H9 (cell line): ENCODE data around the gene PARD3. TPM values are rescaled to one million over a fixed set of nuclear protein-coding genes. Genes with fewer than 3 reads are reported as not detected.

Source experiments
- DNase-seq: peaks from one replicate; pipeline ENCODE4 v3.0.0-alpha.2; 2017
- H2AFZ ChIP-seq: one replicate; pipeline ENCODE4 v1.6.1; 2013; ENCODE audit warnings: mild to moderate bottlenecking, low read length, control low read depth, moderate library complexity
- H2AK5ac ChIP-seq: 2 replicates; pipeline ENCODE4 v1.6.1; 2013; ENCODE audit warnings: low read length, control low read depth, mixed read lengths; ENCODE audit not compliant: insufficient read length
- H2BK120ac ChIP-seq: one replicate; pipeline ENCODE4 v1.6.1; 2013; ENCODE audit warnings: low read depth, mild to moderate bottlenecking, low read length, control low read depth, inconsistent platforms; ENCODE audit not compliant: poor library complexity, severe bottlenecking
- H2BK12ac ChIP-seq: 2 replicates; pipeline ENCODE4 v1.6.1; 2013; ENCODE audit warnings: low read length, control low read depth, mixed read lengths, low read depth; ENCODE audit not compliant: insufficient read length
- H2BK15ac ChIP-seq: 2 replicates; pipeline ENCODE4 v1.6.1; 2013; ENCODE audit warnings: low read depth, low read length, control low read depth
- H2BK20ac ChIP-seq: one replicate; pipeline ENCODE4 v1.6.1; 2013; ENCODE audit warnings: low read depth, mild to moderate bottlenecking, low read length, control low read depth, inconsistent platforms; ENCODE audit not compliant: poor library complexity, severe bottlenecking
- H2BK5ac ChIP-seq: 2 replicates; pipeline ENCODE4 v1.6.1; 2013; ENCODE audit warnings: low read length, control low read depth, mixed read lengths; ENCODE audit not compliant: insufficient read length
- H3K14ac ChIP-seq: 2 replicates; pipeline ENCODE4 v1.6.1; 2013; ENCODE audit warnings: low read length, control low read depth; ENCODE audit not compliant: insufficient read depth
- H3K18ac ChIP-seq: 2 replicates; pipeline ENCODE4 v1.6.1; 2013; ENCODE audit warnings: low read depth, mild to moderate bottlenecking, mixed read lengths, low read length, control low read depth; ENCODE audit not compliant: insufficient read length
- H3K23ac ChIP-seq: 2 replicates; pipeline ENCODE4 v1.6.1; 2013; ENCODE audit warnings: low read length, control low read depth, mixed read lengths, low read depth; ENCODE audit not compliant: insufficient read length
- H3K23me2 ChIP-seq: 2 replicates; pipeline ENCODE4 v1.6.1; 2013; ENCODE audit warnings: low read depth, mild to moderate bottlenecking, mixed read lengths, low read length, control low read depth; ENCODE audit not compliant: insufficient read length, poor library complexity, severe bottlenecking
- H3K27ac ChIP-seq: 2 replicates; pipeline ENCODE4 v1.5.1; 2013; ENCODE audit warnings: low read length, control low read depth, mixed read lengths, low read depth; ENCODE audit not compliant: insufficient read length
- H3K27me3 ChIP-seq: 2 replicates; pipeline ENCODE4 v1.6.1; 2013; ENCODE audit warnings: low read length, control low read depth, inconsistent platforms; ENCODE audit not compliant: insufficient read depth
- H3K4ac ChIP-seq: 2 replicates; pipeline ENCODE4 v1.6.1; 2013; ENCODE audit warnings: low read depth, mild to moderate bottlenecking, control low read depth, inconsistent platforms, low read length, moderate library complexity
- H3K4me1 ChIP-seq: 2 replicates; pipeline ENCODE4 v1.6.1; 2013; ENCODE audit warnings: low read length, control low read depth, inconsistent platforms; ENCODE audit not compliant: insufficient read depth
- H3K4me2 ChIP-seq: 2 replicates; pipeline ENCODE4 v1.6.1; 2013; ENCODE audit warnings: low read length, control low read depth, mixed read lengths; ENCODE audit not compliant: insufficient read length, insufficient read depth
- H3K56ac ChIP-seq: 2 replicates; pipeline ENCODE4 v1.6.1; 2013; ENCODE audit warnings: low read depth, mild to moderate bottlenecking, mixed read lengths, low read length, control low read depth; ENCODE audit not compliant: insufficient read length
- H3K79me1 ChIP-seq: 2 replicates; pipeline ENCODE4 v1.6.1; 2013; ENCODE audit warnings: low read depth, mild to moderate bottlenecking, moderate library complexity, low read length, control low read depth, inconsistent platforms; ENCODE audit not compliant: insufficient read depth, poor library complexity, severe bottlenecking
- H3K79me2 ChIP-seq: 2 replicates; pipeline ENCODE4 v1.6.1; 2013; ENCODE audit warnings: low read length, control low read depth, inconsistent platforms; ENCODE audit not compliant: insufficient read depth
- H3K9ac ChIP-seq: 2 replicates; pipeline ENCODE4 v1.6.1; 2013; ENCODE audit warnings: low read length, control low read depth, mixed read lengths; ENCODE audit not compliant: insufficient read length; ENCODE audit errors: extremely low read depth
- H3K9me3 ChIP-seq: one replicate; pipeline ENCODE4 v1.6.1; 2013; ENCODE audit warnings: low read depth, low read length, inconsistent platforms; ENCODE audit not compliant: control insufficient read depth
- H3T11ph ChIP-seq: one replicate; pipeline ENCODE4 v1.6.1; 2013; ENCODE audit warnings: mild to moderate bottlenecking, low read length, control low read depth, inconsistent platforms
- H4K20me1 ChIP-seq: one replicate; pipeline ENCODE4 v1.6.1; 2013; ENCODE audit not compliant: control insufficient read depth, insufficient read length, insufficient read depth
- H4K5ac ChIP-seq: 2 replicates; pipeline ENCODE4 v1.6.1; 2013; ENCODE audit warnings: low read depth, mild to moderate bottlenecking, mixed read lengths, low read length, control low read depth; ENCODE audit not compliant: insufficient read length
- H4K8ac ChIP-seq: replicated peaks from 2 replicates; pipeline ENCODE4 v1.6.1; 2013; ENCODE audit warnings: low read length, control low read depth, mixed read lengths, low read depth; ENCODE audit not compliant: insufficient read length
- H4K91ac ChIP-seq: 2 replicates; pipeline ENCODE4 v1.6.1; 2013; ENCODE audit warnings: low read depth, mild to moderate bottlenecking, moderate library complexity, mixed read lengths, low read length, control low read depth; ENCODE audit not compliant: insufficient read length
- H3K27ac Mint-ChIP-seq, 3 experiments: 2 replicates in 2 of 3; 3 replicates in 1 of 3; pipeline ENCODE4 v1.8.0; 2020 to 2021; ENCODE audit warnings: mixed read lengths in 3 of 3, mild to moderate bottlenecking in 1 of 3, moderate library complexity in 1 of 3
- H3K27me3 Mint-ChIP-seq: 2 replicates; pipeline ENCODE4 v1.8.0; 2021; ENCODE audit warnings: low read depth, mild to moderate bottlenecking, moderate library complexity, mixed read lengths
- H3K36me3 Mint-ChIP-seq, 3 experiments: 2 replicates in 2 of 3; 3 replicates in 1 of 3; pipeline ENCODE4 v1.8.0; 2020 to 2021; ENCODE audit warnings: low read depth in 3 of 3, mixed read lengths in 3 of 3; ENCODE audit not compliant: insufficient read depth in 1 of 3
- H3K4me1 Mint-ChIP-seq, 2 experiments: 2 replicates each; pipeline ENCODE4 v1.8.0; 2020; ENCODE audit warnings: mixed read lengths in 2 of 2
- H3K4me3 Mint-ChIP-seq, 2 experiments: 2 replicates in 1 of 2; 3 replicates in 1 of 2; pipeline ENCODE4 v1.8.0; 2020 to 2021; ENCODE audit warnings: mild to moderate bottlenecking in 2 of 2, mixed read lengths in 2 of 2, moderate library complexity in 1 of 2
- H3K9me3 Mint-ChIP-seq, 2 experiments: 2 replicates in 1 of 2; 3 replicates in 1 of 2; pipeline ENCODE4 v1.8.0; 2020; ENCODE audit warnings: mild to moderate bottlenecking in 2 of 2, mixed read lengths in 2 of 2, moderate library complexity in 1 of 2
- CTCF ChIP-seq: fragments of 200-600 bp; sonication (generic); conservative IDR thresholded peaks from 3 replicates; pipeline ENCODE4 v1.8.0; 2021; ENCODE audit warnings: antibody characterized with exemption, mild to moderate bottlenecking
- total RNA-seq: library from RNA; stranded (reverse); gene quantifications from 2 replicates; pipeline ENCODE4 v1.2.1, GENCODE V29; 2021

The PARD3 gene
- total RNA-seq, 1 experiment from 2014 or later: 44.7 TPM

- Mint-ChIP-seq H3K27ac (0 out of 7 replicates have a peak overlapping the region, but pooled peaks of 1 of the 3 experiments have one; percentile 8), H3K9me3 (no peaks in the 10 kb centered on the region), H3K4me1 (peaks cover 19 to 23% of the 10 kb centered on the region in 2 experiments), H3K36me3 (peaks cover 7 to 18% (median 7%) of the 10 kb centered on the region in 3 experiments; a peak in 5 of 7 replicates), H3K4me3 (no peak overlapping the region), H3K27me3 (no peaks in the 10 kb centered on the region)
- H3K23me2 ChIP-seq: no peaks in the 10 kb centered on the region
- no peak overlapping the region for H3T11ph ChIP-seq
- DNase-seq: no peak
- no peak overlapping the region for H3K9ac ChIP-seq
- H2BK120ac ChIP-seq: no peak overlapping the region
- H2BK20ac ChIP-seq: no peak overlapping the region
- no peaks in the 10 kb centered on the region for H4K20me1 ChIP-seq
- H3K14ac ChIP-seq: no peak overlapping the region
- H3K79me2 ChIP-seq: no peaks in the 10 kb centered on the region
- H3K56ac ChIP-seq: no peak overlapping the region
- no peak overlapping the region for H3K4me2 ChIP-seq
- H3K79me1 ChIP-seq: no peaks in the 10 kb centered on the region
- no peak overlapping the region for H2BK5ac ChIP-seq
- H3K4ac ChIP-seq: no peak overlapping the region
- H3K4me1 ChIP-seq: peaks cover under 1% of the 10 kb centered on the region; the same call in 1 of the 2 replicates
- no peak overlapping the region for H2BK12ac ChIP-seq
- no peak overlapping the region for H4K5ac ChIP-seq
- H2AFZ ChIP-seq: no peak overlapping the region
- H3K9me3 ChIP-seq: no peaks in the 10 kb centered on the region
- H3K27me3 ChIP-seq: no peaks in the 10 kb centered on the region
- H2AK5ac ChIP-seq: no peak overlapping the region
- H2BK15ac ChIP-seq: no peak overlapping the region
- no peak overlapping the region for H4K91ac ChIP-seq
- no peak overlapping the region for H3K18ac ChIP-seq
- H3K27ac ChIP-seq: no peak overlapping the region
- no peak overlapping the region for H3K23ac ChIP-seq
- no peak for TF ChIP-seq CTCF
- no peak overlapping the region for H4K8ac ChIP-seq
Measured at GRCh38 chr10:34378297-34378696, 436.8 kb downstream of the PARD3 start.
